Prostate gland (tissue), 2 donors: ENCODE results near the gene LVRN.

ENCODE experiments used
- POLR2AphosphoS5 ChIP-seq: sonication (generic); formaldehyde crosslinking; IDR thresholded peaks from one replicate; pipeline ENCODE4 v1.6.1; 2017; ENCODE audit warnings: antibody characterized with exemption
- TF ChIP-seq, protein P1 (sequence below), 4 experiments: fragments of 200-600 bp in 2 of 4; fragments of 450-650 bp in 2 of 4; sonication (generic) in 2 of 4; IDR thresholded peaks; 1 replicate in 3 of 4; 2 replicates in 1 of 4; pipeline ENCODE4 v1.5.1; 2016 to 2019; ENCODE audit warnings: antibody characterized with exemption in 4 of 4, mild to moderate bottlenecking in 2 of 4, moderate library complexity in 2 of 4

DNA sequence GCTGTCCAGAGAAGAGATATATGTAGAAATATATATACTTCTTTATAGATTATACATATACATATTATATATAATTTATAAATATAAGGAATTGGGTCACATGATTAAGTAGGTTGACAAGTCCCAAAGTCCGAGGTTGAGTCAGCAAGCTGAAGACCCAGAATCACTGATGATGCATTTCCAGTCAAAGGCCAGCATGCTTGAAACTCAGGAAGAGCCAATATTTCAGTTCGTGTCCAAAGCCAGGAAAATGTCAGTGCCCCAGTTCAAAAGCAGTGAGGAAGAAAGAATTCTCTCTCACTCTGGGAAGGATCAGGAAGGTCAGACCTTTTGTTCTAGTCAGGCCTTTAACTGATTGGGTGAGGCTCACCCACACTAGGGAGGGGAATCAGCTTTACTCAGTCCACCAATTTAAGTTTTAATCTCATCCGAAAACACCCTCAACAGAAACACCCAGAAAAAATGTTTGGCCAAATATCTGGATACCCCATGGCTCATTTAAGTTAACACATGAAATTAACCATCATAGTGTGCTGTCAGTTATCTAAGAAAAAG, 42.0 kb upstream of the LVRN start:
- TF ChIP-seq, protein P1, sequence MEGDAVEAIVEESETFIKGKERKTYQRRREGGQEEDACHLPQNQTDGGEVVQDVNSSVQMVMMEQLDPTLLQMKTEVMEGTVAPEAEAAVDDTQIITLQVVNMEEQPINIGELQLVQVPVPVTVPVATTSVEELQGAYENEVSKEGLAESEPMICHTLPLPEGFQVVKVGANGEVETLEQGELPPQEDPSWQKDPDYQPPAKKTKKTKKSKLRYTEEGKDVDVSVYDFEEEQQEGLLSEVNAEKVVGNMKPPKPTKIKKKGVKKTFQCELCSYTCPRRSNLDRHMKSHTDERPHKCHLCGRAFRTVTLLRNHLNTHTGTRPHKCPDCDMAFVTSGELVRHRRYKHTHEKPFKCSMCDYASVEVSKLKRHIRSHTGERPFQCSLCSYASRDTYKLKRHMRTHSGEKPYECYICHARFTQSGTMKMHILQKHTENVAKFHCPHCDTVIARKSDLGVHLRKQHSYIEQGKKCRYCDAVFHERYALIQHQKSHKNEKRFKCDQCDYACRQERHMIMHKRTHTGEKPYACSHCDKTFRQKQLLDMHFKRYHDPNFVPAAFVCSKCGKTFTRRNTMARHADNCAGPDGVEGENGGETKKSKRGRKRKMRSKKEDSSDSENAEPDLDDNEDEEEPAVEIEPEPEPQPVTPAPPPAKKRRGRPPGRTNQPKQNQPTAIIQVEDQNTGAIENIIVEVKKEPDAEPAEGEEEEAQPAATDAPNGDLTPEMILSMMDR (IDR thresholded peaks at IDR 0.05): no peak
- TF ChIP-seq POLR2AphosphoS5: no peak
